Stimulated activated CD8-positive, alpha-beta memory T cell treated with anti-CD3 and anti-CD28 coated beads, Interleukin-7, amount 100 ng/mL, for 1 hour (primary cell): Measurements from ENCODE around the gene GSTO1.
A peak's percentile ranks its signal among the peaks of the same experiment; 100 is the strongest.

Experiments
- DNase-seq, 2 donors: peaks; one replicate each; pipeline ENCODE4 v3.0.0-alpha.2; 2020; ENCODE audit warnings: low read depth in 2 of 2

Gene GSTO1

DNA sequence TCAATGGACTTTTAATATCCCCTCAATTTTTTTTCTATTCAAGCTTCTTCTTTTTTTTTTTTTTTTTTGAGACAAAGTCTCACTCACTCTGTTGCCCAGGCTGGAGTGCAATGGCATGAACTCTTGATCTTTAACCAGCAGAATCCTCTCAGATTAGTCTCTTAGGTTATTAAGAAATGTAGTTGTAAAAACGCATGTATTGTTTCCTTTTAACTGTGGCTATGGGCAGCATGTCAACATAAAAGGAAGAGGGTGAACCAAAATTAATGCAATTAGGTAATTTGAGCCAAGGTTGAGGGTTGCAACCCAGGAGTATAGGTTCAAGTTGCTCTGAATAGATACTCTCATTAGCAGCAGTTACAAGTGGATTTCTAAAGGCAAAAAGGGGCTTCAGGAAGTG, 4.3 kb upstream of the GSTO1 start:
- DNase-seq, result no peak

DNA sequence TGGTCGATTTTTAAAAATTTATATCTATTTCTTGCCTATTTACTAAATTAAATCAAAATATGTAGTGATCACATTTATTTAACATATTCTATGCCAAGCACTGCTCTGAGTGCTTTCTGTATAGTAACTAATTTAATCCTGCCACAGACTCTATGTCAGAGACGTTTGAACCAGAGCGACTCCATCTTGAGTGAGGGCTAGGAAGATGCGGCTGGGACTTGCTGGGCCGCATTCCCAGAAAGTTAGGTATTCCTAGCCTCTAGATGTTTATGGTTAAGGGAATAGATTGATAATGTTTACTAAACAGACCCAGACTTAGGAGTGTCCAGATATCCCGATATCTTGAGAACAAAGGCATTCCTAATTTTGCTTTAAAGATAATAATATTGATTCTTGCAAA, 3.2 kb upstream of the GSTO1 start:
- no peak for DNase-seq

DNA sequence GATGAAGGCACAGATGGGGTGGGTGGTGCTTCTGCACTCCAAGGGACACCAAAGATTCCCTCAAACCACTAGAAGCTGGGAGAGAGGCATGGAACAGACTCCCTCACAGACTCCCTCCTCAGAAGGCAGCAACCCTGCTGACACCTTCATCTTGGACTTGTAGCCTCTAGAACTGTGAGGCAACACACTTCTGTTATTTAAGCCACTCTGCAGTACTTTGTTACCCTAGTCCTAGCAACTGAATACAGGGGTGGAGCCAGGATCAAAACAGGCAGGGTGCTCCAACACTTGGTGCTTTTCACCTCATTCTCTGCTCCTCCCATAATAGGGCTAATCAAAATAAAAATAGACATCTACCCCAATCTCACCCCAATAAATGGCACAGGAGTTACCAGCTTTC, 2.3 kb upstream of the GSTO1 start:
- DNase-seq, result no peak

DNA sequence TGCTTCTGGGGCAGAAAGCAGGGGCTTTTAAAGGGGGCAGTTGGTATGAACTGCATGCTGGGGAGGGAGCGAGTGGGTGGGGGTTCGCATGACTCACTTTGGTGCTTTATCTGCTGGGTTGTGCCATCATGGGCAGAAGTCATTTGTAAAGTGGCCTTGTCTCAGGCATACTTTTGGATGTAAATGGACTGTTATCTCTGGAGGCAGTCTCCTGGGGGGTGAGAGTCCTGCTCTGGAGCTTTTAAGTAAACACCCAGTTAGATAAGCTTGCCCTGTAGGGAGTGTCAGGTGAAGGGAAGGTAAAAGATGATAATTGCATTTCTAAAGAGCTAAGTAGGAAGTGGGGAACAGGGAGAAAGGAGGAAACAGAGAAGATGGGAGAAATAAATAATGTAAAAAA, 1.6 kb upstream of the GSTO1 start:
- no peak for DNase-seq

DNA sequence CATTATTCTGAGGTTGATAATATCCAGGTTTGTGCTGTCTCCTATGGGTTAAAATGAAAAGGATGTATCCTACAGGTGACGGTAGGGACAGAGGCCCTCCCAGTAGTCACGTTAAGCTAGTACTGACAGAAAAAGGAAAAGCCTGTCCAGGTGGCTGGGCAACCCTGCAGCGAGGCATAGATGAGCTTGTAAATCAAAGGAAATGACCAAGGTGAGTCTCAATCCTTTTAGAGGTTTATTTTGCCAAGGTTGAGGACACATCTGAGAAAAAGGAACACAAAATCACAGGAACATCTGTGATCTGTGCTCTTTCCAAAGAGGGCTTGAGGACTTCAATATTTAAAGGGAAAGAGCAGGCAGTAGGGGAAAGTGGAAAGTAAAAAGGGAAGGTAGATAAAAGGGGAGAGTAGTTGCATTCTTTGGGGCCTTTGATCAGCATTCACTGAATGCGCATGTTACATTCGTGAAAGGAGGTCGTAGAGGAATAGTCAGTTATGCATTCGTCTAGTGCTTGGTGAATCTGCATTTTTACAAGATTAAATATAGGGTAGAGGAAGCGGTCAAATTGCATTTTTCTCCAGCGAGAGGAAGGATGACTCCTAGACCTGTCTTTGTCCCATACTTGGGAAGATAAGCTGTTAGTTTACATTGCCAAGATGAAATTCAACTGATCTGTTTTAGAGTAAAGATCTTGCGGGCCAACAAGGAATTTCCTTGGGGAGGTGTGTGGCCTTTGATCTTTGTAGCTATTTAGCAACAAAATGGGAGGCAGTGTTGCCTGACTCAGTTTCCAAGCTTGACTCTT, 884 bp upstream of the GSTO1 start:
- no peak for DNase-seq

DNA sequence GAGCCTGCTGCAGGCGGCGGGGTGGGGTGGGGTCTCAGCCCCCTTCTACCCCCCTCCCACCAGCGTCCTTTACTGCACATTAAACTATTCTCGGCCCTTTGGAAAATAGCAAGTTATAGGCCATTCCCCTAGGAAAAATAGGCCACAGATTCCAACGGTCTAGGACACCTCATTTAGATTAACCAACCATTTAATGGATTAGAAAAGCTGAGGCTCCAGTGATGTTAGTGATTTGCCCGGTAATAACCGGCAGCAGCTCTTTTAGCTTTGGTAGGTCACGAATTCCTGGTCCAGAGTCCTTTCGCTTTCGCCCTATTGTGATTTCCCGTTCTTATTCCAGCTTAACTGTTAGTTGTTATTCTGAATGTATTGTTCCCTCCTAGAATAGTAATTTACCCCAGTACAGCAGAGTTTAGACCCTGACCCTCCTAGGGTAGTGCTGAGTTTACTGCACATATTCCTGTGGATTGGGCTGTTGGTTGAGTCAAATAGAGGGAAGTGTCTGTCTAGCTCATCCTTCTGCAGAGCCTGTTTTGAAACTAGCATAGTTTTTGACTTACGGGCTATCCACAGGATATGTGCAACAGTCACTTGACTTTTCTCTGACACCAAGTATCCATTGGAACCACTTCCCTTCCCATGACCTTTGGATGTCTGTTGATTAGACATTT, 754 bp downstream of the GSTO1 start:
- DNase-seq, result no peak

DNA sequence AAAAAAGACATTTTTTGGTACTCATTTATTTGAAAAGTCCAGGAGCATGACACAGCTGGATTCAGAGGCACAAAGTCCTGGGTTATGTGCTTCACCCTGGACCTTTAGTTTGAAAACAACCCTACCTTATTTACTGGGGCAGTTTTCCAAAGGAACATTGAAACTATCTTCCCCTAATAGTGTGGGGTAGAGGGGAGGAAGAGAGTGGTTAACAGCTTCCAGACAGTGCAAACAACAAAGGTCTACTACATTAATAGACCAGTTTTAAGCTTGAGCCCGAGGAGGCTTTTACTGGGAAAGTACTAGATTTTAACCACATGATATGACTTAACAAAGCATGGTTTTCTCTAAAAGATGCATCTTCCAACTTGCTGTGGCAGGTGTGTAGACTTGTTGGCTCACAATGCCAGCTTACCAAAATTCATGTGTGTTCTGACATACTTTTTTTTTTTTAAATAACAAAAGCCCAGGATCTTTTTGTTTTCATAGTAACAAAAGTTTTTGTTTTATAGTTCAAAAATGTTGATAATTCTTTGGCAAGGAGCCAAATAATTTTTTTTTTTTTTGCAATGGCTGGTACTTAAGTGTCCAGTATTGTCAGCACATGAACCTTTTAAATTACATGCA, 1.8 kb downstream of the GSTO1 start:
- no peak for DNase-seq

DNA sequence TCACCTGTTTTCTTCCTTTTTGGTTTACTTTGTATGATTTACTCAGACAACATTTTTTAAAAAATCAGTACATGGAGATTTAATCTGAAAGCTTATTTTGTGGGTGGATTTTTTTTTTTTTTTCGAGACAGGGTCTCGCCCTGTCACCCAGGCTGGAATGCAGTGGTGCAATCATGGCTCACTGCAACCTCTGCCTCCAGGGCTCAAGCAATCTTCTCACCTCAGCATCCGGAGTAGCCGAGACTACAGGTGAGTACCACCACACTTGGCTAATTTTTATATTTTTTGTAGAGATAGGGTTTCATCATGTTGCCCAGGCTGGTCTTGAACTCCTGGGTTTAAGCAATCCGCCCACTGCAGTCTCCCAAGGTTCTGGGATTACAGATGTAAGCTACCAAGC, 2.5 kb downstream of the GSTO1 start:
- DNase-seq, result no peak

DNA sequence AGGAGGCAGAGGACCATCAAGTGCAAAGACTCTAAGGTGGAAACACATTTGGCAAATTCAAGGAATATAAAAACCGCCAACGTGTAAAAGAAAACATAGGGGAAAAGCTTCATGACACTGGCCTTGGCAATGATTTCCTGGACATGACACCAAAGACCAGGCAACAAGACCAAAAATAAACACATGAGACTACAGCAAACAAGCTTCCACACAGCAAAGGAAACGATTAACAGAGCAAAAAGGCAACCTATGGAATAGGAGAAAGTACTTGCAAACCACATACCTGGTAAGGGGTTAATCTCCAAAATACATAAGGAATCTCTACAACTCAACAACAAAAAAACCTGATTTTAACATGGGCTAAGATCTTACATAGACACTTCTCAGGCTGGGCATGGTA, 3.5 kb downstream of the GSTO1 start:
- DNase-seq, result no peak

DNA sequence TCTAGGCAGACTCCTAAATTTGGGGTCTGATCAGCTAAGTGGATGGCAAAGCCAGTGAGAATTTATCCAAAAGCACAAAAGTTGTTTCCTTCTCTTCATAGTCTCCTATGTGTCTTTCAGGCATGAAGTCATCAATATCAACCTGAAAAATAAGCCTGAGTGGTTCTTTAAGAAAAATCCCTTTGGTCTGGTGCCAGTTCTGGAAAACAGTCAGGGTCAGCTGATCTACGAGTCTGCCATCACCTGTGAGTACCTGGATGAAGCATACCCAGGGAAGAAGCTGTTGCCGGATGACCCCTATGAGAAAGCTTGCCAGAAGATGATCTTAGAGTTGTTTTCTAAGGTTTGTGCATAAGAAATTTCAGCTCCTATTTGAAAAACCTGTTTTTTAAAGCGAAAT, 4.8 kb downstream of the GSTO1 start:
- DNase-seq, result no peak

DNA sequence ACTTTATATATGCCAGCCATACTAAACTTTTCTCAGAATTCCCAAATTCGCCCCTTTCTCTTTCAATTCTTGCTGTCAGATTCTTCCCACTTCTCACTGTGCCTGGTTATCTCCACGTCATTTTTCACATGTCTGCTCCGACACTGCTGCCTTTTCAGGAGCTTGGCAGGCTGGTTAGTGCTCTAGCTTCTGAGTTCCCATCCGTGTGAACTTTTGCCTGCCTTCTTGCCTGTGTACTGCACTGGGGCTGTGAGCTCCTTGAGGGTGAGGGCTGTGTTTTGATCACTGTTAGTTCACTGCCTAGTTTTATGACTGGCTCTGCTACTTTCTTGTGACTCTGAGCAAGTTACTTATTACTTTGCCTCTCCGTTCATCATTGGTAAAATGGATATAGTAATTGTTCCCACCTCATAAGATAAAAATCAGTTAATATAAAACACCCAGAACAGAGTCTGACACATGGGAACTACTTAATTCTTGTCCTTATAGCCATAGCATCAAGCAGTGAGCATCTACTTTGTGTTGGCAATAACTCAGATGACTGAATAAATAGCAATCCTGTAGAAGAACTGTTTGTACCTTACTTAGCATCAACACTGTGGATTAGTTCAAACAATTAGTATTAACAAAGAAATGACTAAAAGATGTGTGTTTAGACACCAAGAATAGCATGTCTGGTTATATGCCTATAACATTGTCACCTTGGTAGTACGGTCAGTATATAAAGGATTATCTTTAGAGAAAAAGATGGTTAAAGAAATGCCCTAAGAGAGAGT, 5.5 kb downstream of the GSTO1 start:
- no peak for DNase-seq

DNA sequence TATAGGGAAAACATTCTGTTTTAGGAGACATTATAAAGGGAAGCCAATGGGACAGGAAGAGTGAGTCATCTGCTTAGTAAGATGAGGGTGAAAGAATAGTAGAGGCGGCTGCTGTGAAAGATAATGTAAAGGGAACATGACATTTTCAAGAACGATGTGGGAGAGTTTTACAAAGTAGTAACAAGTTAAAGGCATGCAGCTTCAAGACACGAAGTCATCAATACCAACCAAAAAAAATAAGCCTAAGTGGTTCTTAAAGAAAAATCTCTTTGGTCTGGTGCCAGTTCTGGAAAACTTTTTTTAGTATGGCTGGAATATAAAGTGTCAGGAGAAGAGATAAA, 6.1 kb downstream of the GSTO1 start:
- DNase-seq, result no peak

DNA sequence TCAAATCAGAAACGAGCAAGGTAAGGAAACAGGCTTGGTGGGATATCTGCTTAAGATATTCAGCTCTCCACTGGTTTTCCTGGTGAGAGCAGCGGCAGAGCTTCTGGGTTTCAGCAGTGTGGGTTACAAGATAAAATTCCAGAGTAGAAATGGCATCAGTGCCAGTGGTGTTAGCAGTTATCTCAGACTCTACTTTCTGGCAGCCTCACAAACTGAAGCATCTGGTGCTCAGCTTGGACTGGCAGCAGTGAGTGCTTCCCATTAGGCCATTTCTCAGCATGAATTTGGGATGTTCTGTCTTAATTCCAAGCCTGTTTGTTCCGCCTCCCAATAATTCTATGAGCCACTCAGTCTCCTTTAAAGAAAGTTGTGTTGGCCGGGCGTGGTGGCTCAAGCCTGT, 7.4 kb downstream of the GSTO1 start:
- DNase-seq, result no peak

DNA sequence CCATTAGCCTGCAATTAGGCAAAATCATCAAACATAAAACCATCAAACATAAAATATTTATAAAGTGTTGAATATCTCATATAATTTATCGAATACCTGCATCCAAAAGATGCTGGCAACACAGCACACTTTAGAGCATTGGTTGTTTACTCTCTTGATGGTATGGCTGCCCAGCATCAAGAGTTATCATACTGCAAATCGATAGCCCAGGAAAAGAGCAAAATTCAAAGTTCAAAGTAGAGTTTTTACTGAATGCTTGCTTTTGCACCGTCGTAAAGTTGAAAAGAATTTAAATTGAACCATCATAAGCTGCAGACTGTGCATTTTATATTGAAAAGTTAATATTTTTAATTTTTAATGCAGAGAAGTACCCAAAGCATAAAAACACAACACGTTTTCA, 10.1 kb downstream of the GSTO1 start:
- no peak for DNase-seq

DNA sequence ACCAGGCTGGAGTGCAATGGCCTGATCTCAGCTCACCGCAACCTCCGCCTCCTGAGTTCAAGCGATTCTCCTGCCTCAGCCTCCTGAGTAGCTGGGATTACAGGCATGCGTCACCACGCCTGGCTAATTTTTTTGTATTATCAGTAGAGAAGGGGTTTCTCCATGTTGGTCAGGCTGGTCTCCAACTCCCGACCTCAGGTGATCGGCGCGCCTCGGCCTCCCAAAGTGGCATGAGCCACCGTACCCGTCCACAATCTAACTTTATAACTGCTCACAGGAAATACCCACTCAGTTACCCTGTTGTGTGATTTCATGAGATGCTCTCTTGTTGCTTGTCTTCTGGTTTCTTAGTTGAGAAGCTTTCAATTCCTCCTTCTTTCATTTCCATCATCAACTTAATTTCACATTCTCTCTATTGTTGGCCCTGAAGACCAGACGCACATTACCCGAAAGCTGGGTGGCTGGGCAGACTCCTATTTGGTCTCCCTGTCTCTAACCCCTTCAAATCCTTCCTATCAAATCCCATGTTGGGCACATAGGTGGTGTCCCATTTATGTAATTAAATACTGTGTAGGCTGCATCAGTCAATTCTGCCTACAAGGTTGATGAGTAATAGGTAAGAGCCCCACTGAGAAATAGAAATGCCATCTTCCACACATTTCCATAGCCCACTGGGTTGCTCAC, 13.2 kb downstream of the GSTO1 start:
- no peak for DNase-seq

DNA sequence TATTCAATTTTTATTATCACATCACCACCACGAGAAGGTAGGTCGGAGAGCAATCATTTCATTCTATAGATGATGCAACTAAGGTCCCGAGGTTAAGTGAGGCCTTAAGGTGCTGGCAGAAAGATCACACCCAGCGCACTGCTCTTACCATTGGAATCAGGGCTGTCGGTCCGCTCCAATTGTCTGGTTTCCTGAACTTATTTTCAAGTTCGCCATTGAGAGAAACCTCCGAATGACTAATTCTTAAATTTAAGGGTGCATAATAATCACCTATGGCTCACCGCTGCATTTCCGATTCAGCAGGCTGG, 13.7 kb downstream of the GSTO1 start:
- no peak for DNase-seq

DNA sequence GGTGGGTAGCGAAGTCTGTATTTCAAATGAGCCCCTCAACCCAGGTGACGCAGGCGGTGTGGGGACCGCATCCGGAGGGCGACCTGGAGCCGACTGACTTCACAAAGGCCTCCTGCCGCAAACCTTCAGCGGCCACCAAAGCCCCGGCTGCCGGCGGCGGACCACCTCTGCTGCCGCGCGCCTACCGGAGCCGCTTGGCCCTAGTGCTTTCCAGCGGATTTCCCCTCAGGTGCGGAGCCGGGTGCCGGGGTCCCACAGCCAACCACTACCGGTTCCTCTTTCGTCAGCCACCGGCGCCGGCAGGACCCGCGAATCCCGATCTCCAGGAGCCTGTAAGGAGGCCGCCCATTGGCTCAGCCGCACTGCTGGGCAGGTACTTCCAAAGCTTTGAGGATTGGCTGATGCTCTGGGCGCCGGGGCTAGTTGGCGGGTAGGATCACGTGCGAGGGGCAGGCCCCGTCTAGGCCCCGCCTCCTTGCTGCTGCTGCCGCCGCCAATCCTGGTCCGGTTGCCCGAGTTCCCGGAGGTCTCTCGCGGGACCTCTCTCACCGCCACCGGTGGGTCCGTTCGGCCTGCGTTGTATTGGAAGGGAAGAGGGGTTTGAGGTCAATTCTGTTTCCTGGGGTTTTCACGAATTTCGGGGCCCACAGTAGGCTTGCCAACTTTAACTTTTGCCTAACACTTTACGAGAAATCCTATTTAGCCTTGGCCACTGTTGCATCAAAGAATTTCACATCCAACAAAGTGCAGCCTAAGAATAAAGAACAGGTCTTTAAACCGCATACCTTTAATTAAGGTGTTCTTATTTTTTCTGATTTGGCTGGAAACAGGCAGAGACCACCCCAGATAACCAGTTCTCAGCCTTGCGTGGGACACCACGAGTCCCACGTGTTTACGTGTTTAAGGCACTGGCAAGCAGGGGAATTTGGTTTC, 14.3 kb downstream of the GSTO1 start, which contains the start of gene GSTO2:
Gene GSTO2, plus strand, starts transcription at position 472 of the 933 bp plus-strand sequence. CDS start 5,732 bp downstream, outside the sequence.
- peak; percentile 91 to 93 for DNase-seq

DNA sequence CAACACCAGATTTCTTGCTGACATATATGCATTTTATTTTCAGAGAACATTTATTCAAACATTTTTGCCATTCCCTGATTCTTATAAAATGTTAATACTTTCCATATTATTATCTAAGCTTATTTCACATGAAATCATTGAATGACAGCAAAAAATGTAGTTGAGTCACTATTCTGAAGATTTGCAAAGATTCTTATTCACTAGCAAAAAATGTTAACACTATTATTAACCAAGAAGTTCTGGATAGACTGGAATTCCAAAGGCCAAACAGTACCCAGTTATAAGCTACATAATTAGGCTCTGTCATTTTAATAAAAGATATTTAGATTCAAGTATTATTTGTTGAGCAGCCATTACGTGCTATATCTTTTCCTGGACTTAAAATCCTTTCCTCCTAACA, 18.6 kb downstream of the GSTO1 start:
- DNase-seq, result no peak

DNA sequence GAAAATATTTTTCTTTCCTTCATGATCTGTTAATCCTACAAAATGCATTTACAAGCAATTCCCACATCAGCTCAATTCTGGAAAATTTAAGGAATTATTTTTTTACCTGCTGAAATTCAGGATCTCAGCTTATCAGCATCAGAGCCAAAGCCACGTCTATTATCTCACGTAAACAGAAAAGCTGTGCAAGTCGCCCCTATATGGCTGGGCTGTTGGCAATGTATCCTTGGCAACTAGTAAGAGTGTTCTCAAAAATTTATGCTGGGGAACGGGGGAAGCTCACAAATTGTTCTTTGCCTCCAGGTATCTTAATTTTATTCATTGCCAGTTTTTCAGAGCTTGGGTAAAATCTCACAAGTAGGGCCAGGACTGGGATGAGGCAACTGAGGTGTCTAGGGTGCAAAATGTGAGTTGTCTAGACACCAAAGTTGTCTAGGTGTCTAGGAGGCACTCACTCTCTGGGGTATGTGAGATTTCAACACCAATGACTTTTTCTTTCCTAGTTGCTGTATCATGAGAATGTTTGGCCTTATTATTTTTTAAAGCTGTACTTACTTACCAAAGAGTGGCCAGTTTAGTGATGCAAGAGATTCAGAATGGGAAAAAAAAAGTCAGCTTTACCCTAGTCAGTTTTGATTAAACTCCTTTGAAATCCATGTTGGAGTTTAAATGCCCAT, 19.3 kb downstream of the GSTO1 start:
- no peak for DNase-seq
